Common myeloid progenitor, CD34-positive (primary cell): ENCODE measurements around the gene HOOK2.
"Not testable (repeated sequence)": the region's sequence is repeated elsewhere in the genome, so short reads cannot be mapped to it uniquely, and the experiment has no call there.

Experiments used
- CTCF ChIA-PET: fragments of 350-600 bp; sonication (Branson Sonifier 250); formaldehyde crosslinking; loops from one replicate; lab custom pipeline; 2021; ENCODE audit warnings: antibody characterized with exemption; lab: Charles Lee
- POLR2A ChIA-PET: fragments of 350-600 bp; sonication (Branson Sonifier 250); formaldehyde crosslinking; loops from one replicate; lab custom pipeline; 2021; ENCODE audit warnings: antibody characterized with exemption; lab: Charles Lee
- DNase-seq, 3 donors: peaks; one replicate each; pipeline versions ENCODE4 v3.0.0 to v3.0.0-alpha.2; 2013
- H3K27ac ChIP-seq, 2 experiments: 1 replicate in 1 of 2; 2 replicates in 1 of 2; pipeline ENCODE4 v1.7.0; 2013; ENCODE audit warnings: inconsistent platforms in 2 of 2, low read length in 2 of 2, mild to moderate bottlenecking in 2 of 2, low read depth in 1 of 2, moderate library complexity in 1 of 2; ENCODE audit not compliant: severe bottlenecking in 2 of 2, insufficient read depth in 1 of 2, poor library complexity in 1 of 2
- H3K27me3 ChIP-seq, 5 experiments: replicated peaks in 2 of 5; 1 replicate in 3 of 5; 2 replicates in 2 of 5; pipeline versions ENCODE4 v1.6.1 to v1.7.0; 2013; ENCODE audit warnings: low read length in 4 of 5, mild to moderate bottlenecking in 2 of 5, moderate library complexity in 2 of 5, inconsistent platforms in 1 of 5; ENCODE audit not compliant: insufficient read depth in 5 of 5, control insufficient read depth in 4 of 5
- H3K36me3 ChIP-seq, 4 experiments: 1 replicate in 2 of 4; 2 replicates in 2 of 4; pipeline versions ENCODE4 v1.6.1 to v1.7.0; 2013; ENCODE audit warnings: low read length in 3 of 4, control low read depth in 1 of 4, mild to moderate bottlenecking in 1 of 4; ENCODE audit not compliant: control insufficient read depth in 4 of 4, insufficient read depth in 4 of 4
- H3K4me1 ChIP-seq, 4 experiments: 1 replicate in 3 of 4; 2 replicates in 1 of 4; pipeline versions ENCODE4 v1.6.1 to v1.7.1; 2013; ENCODE audit warnings: low read length in 3 of 4, mild to moderate bottlenecking in 3 of 4, control low read depth in 1 of 4, inconsistent platforms in 1 of 4, moderate library complexity in 1 of 4; ENCODE audit not compliant: control insufficient read depth in 4 of 4, insufficient read depth in 4 of 4; ENCODE audit errors: control extremely low read depth in 1 of 4
- H3K4me3 ChIP-seq, 7 experiments: 1 replicate in 4 of 7; 2 replicates in 3 of 7; pipeline versions ENCODE4 v1.5.1 to v1.7.0; 2013; ENCODE audit warnings: mild to moderate bottlenecking in 7 of 7, low read length in 6 of 7, moderate library complexity in 6 of 7, inconsistent platforms in 2 of 7, low read depth in 2 of 7, control low read depth in 1 of 7; ENCODE audit not compliant: insufficient read depth in 4 of 7, control insufficient read depth in 1 of 7; ENCODE audit errors: extremely low read depth in 1 of 7
- H3K9me3 ChIP-seq, 5 experiments: 1 replicate in 4 of 5; 2 replicates in 1 of 5; pipeline versions ENCODE4 v1.6.1 to v1.7.1; 2013; ENCODE audit warnings: low read length in 4 of 5, mild to moderate bottlenecking in 2 of 5, inconsistent platforms in 1 of 5, low read depth in 1 of 5, moderate library complexity in 1 of 5; ENCODE audit not compliant: control insufficient read depth in 4 of 5, insufficient read depth in 2 of 5; ENCODE audit errors: control extremely low read depth in 1 of 5
- WGBS: methylation state at CpG from one replicate; pipeline ENCODE4 v1.1.5; 2013; ENCODE audit not compliant: insufficient coverage; 5-methylcytosine and 5-hydroxymethylcytosine counted together

HOOK2 gene

DNA sequence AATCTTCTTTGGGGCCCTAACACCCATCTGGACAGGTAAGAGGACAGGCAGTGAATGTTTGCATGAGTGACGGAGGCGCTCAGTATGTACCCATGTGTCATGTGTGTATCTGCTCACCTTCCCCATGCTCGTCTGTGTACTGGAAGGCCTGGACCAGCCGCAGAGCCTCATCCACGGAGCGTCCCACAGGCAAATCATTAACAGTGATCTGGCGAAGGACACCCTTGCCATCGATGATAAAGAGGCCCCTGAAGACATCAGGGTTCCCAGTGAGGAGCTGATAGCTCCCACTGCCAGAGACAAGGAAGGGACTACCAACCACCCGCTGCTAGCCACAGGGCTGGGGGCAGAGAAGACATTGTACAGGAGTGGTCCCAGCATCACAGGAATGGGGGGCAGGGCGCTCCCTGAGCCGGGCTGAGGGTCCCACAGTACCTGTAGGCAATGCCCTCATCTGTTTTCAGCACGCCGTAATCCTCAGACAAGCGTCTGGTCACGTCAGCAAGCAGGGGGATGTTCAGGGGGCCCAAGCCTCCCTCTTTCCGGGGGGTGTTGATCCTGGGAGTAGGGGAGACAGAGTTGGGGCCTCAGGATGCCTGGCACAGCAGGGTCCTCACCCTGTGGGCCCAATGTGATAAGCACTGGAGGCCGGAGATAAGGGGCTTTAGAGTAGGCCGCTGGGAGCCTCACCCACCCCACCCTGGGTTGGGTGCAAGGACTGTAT lies 24.6 kb upstream of the HOOK2 start:
- 93% methylated on average over 11 of the region's 18 CpGs for WGBS
- Histone ChIP-seq H3K27ac (no peak overlapping the region), H3K27me3 (peaks cover 0 to 3% (median 0%) of the 10 kb centered on the region in 5 experiments), H3K4me3 (peak overlapping the region in 1 of 7 experiments; percentile 97), H3K9me3 (no peaks in the 10 kb centered on the region), H3K36me3 (peaks cover 0 to 13% (median 6%) of the 10 kb centered on the region in 4 experiments), H3K4me1 (peaks cover 0 to 35% (median 32%) of the 10 kb centered on the region in 4 experiments)
- ChIA-PET CTCF (interaction anchor here (0.9 to 15.3 kb wide), 5 partner anchors 31 to 78 kb away, joined by 3 to 612 read pairs (median 5); partner anchors contain the start of genes HOOK2 and TRIR), POLR2A (no interaction called here)
- DNase-seq: no peak

DNA sequence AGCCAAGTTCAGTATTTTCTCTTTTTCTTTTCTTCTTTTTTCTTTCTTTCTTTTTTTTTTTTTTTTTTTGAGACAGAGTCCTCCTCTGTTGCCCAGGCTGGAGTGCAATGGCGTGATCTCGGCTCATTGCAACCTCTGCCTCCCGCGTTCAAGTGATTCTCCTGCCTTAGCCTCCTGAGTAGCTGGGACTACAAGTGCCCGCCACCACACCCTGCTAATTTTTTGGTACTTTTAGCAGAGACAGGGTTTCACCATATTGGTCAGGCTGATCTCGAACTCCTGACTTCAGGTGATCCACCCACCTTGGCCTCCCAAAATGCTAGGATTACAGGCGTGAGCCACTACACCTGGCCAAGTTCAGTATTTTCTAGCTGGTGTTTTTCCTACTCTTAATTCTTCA lies 22.3 kb upstream of the HOOK2 start:
- Histone ChIP-seq H3K4me1 (peaks cover 2 to 47% (median 45%) of the 10 kb centered on the region in 4 experiments), H3K36me3 (peaks cover 0 to 13% (median 6%) of the 10 kb centered on the region in 4 experiments)
- H3K4me3 ChIP-seq, H3K27me3 ChIP-seq, H3K9me3 ChIP-seq, H3K27ac ChIP-seq, POLR2A ChIA-PET, DNase-seq: not testable (repeated sequence)
- CTCF ChIA-PET: interaction anchor here (0.6 to 15.3 kb wide), 6 partner anchors 10 to 1594 kb away, joined by 3 to 612 read pairs (median 6); partner anchors contain the start of gene HOOK2
- WGBS: 100% methylated on average over 2 of the region's 7 CpGs

GRCh38 chr19:12797141-12797587 lies 21.8 kb upstream of the HOOK2 start:
- ChIA-PET POLR2A (interaction anchor here (12.0 kb wide), 1 partner anchor 21 kb away, joined by 198 read pairs; the partner anchor contains the start of gene HOOK2), CTCF (interaction anchor here (0.6 to 15.3 kb wide), 10 partner anchors 9 to 1594 kb away, joined by 3 to 612 read pairs (median 6); partner anchors contain the start of genes GET3 and HOOK2)
- Histone ChIP-seq H3K9me3 (no peaks in the 10 kb centered on the region), H3K36me3 (peaks cover 0 to 13% (median 6%) of the 10 kb centered on the region in 4 experiments), H3K27me3 (no peaks in the 10 kb centered on the region), H3K4me1 (peaks cover 2 to 45% (median 41%) of the 10 kb centered on the region in 4 experiments), H3K4me3 (no peak overlapping the region), H3K27ac (no peak overlapping the region)
- 94% methylated on average over 6 of the region's 6 CpGs for WGBS
- no peak for DNase-seq

GRCh38 chr19:12796146-12797071 lies 21.1 kb upstream of the HOOK2 start:
- Histone ChIP-seq H3K4me3 (peak overlapping the region in 4 of 7 experiments; percentile 3 to 40 (median 26)), H3K9me3 (no peaks in the 10 kb centered on the region), H3K27me3 (no peaks in the 10 kb centered on the region), H3K4me1 (peaks cover 2 to 37% (median 34%) of the 10 kb centered on the region in 4 experiments), H3K27ac (peak overlapping the region in 1 of 2 experiments; percentile 54), H3K36me3 (peaks cover 0 to 13% (median 6%) of the 10 kb centered on the region in 4 experiments)
- 26% methylated on average over 10 of the region's 18 CpGs for WGBS
- peak; percentile 76 to 88 (median 85) for DNase-seq
- CTCF ChIA-PET: interaction anchor here (0.9 to 15.3 kb wide), 17 partner anchors 8 to 123 kb away, joined by 3 to 612 read pairs (median 5); partner anchors contain the start of genes GET3, HOOK2 and TRIR
- POLR2A ChIA-PET: interaction anchor here (1.2 to 12.0 kb wide), 3 partner anchors 13 to 30 kb away, joined by 3 to 198 read pairs (median 6); partner anchors contain the start of gene HOOK2

- Histone ChIP-seq H3K4me1 (peaks cover 4 to 41% (median 32%) of the 10 kb centered on the region in 4 experiments), H3K27me3 (no peaks in the 10 kb centered on the region), H3K36me3 (peaks cover 0 to 12% (median 4%) of the 10 kb centered on the region in 4 experiments), H3K27ac (no peak overlapping the region), H3K4me3 (no peak overlapping the region), H3K9me3 (no peaks in the 10 kb centered on the region)
- DNase-seq: no peak
- ChIA-PET POLR2A (interaction anchor here (0.7 to 12.0 kb wide), 2 partner anchors 19 to 299 kb away, joined by 3 to 198 read pairs; partner anchors contain the start of gene HOOK2), CTCF (interaction anchor here (0.6 to 15.3 kb wide), 9 partner anchors 26 to 121 kb away, joined by 3 to 612 read pairs (median 6); partner anchors contain the start of gene HOOK2)
- WGBS: 95% methylated on average over 9 of the region's 9 CpGs
Observed at GRCh38 chr19:12794971-12795381, 19.6 kb upstream of the HOOK2 start.

GRCh38 chr19:12794196-12794941 lies 19.0 kb upstream of the HOOK2 start:
- peak overlapping the region; percentile 94 to 96 for H3K27ac ChIP-seq
- H3K27me3 ChIP-seq: no peaks in the 10 kb centered on the region
- DNase-seq: no peak
- ChIA-PET CTCF (interaction anchor here (0.6 to 15.3 kb wide), 6 partner anchors 25 to 78 kb away, joined by 3 to 612 read pairs (median 10); partner anchors contain the start of gene HOOK2), POLR2A (interaction anchor here (0.7 to 12.0 kb wide), 8 partner anchors 7 to 1286 kb away, joined by 3 to 198 read pairs (median 8); partner anchors contain the start of genes HOOK2, PRDX2, RNASEH2A and THSD8)
- H3K36me3 ChIP-seq: peaks cover 0 to 6% (median under 1%) of the 10 kb centered on the region in 4 experiments
- H3K4me3 ChIP-seq: peak overlapping the region; percentile 28 to 99 (median 93)
- H3K4me1 ChIP-seq: peaks cover 4 to 43% (median 32%) of the 10 kb centered on the region in 4 experiments
- 98% methylated on average over 5 of the region's 7 CpGs for WGBS
- no peaks in the 10 kb centered on the region for H3K9me3 ChIP-seq
